OCI-LY1 (cell line): ENCODE results near the gene NBPF6.

Experiments
- CTCF ChIP-seq: fragments of 200-600 bp; sonication (generic), shearing (Covaris generic); IDR thresholded peaks from 2 replicates; pipeline ENCODE4 v1.5.1; 2017; ENCODE audit warnings: mild to moderate bottlenecking, antibody characterized with exemption, low read length, moderate library complexity, mixed read lengths
- EZH2 ChIP-seq: fragments of 200-600 bp; sonication (generic), shearing (Covaris generic); IDR thresholded peaks from 2 replicates; pipeline ENCODE4 v1.8.0; 2017; ENCODE audit warnings: borderline replicate concordance, mixed run types, mild to moderate bottlenecking, antibody characterized with exemption, low read length, moderate library complexity, mixed read lengths

- no peak for TF ChIP-seq EZH2
- TF ChIP-seq CTCF, result no peak
These were observed 61.6 kb downstream of the NBPF6 start for GRCh38 chr1:108511764-108512163.
